HEK293T (cell line): ENCODE results near the gene ZBTB46.

ENCODE experiments used
- CTBP1 ChIP-seq: fragments of 450-650 bp; IDR thresholded peaks from 2 replicates; pipeline ENCODE4 v1.6.1; 2016; ENCODE audit warnings: borderline replicate concordance
- FOXM1 ChIP-seq: fragments of 450-650 bp; IDR thresholded peaks from 2 replicates; pipeline ENCODE4 v1.6.1; 2017; ENCODE audit warnings: mild to moderate bottlenecking, borderline replicate concordance
- NFRKB ChIP-seq: fragments of 450-650 bp; IDR thresholded peaks from 2 replicates; pipeline ENCODE4 v1.6.1; 2016; ENCODE audit warnings: mild to moderate bottlenecking, moderate library complexity
- SP1 ChIP-seq: fragments of 450-650 bp; IDR thresholded peaks from 2 replicates; pipeline ENCODE4 v1.6.1; 2017
- TARDBP ChIP-seq: fragments of 450-650 bp; IDR thresholded peaks from 2 replicates; pipeline ENCODE4 v1.6.1; 2016

DNA sequence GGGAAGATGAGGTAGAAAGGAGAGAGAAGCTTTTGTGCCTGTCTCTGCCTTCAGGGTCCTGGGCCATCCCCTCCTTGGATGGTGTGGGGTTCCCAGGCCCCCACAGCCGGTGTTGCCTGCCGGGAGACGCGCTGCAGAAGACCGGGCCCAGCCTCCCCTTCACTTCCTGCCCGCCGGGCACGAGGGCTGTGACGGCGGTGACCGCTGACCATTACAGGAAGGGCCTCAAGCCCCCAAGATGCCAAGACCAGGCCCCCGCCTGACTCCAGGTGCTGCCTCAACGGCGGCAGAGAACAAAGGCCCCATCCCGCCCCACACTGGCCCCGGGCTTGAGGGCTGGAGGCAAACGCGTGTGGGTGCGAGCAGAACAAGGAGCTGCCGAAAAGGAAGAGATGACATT lies 38.2 kb downstream of the ZBTB46 start:
- TF ChIP-seq TARDBP: no peak
- no peak for TF ChIP-seq SP1
- TF ChIP-seq NFRKB: no peak
- TF ChIP-seq CTBP1: no peak
- TF ChIP-seq FOXM1: no peak
